Fibroblast of mammary gland (primary cell): Measurements from ENCODE around the gene NTRK2.

Experiments
- DNase-seq: peaks from one replicate; pipeline ENCODE4 v3.0.0-alpha.2; 2010; ENCODE audit warnings: low read depth
- H3K4me3 ChIP-seq: 2 replicates; pipeline ENCODE4 v1.5.1; 2011; ENCODE audit warnings: low read depth, mild to moderate bottlenecking, low read length, moderate library complexity; ENCODE audit not compliant: control insufficient read depth
- TF ChIP-seq, protein P1 (sequence below): conservative IDR thresholded peaks from 2 replicates; pipeline ENCODE4 v1.5.1; 2011; ENCODE audit warnings: low read depth, low read length, inconsistent platforms; ENCODE audit not compliant: control insufficient read depth, insufficient read depth

The NTRK2 gene

DNA sequence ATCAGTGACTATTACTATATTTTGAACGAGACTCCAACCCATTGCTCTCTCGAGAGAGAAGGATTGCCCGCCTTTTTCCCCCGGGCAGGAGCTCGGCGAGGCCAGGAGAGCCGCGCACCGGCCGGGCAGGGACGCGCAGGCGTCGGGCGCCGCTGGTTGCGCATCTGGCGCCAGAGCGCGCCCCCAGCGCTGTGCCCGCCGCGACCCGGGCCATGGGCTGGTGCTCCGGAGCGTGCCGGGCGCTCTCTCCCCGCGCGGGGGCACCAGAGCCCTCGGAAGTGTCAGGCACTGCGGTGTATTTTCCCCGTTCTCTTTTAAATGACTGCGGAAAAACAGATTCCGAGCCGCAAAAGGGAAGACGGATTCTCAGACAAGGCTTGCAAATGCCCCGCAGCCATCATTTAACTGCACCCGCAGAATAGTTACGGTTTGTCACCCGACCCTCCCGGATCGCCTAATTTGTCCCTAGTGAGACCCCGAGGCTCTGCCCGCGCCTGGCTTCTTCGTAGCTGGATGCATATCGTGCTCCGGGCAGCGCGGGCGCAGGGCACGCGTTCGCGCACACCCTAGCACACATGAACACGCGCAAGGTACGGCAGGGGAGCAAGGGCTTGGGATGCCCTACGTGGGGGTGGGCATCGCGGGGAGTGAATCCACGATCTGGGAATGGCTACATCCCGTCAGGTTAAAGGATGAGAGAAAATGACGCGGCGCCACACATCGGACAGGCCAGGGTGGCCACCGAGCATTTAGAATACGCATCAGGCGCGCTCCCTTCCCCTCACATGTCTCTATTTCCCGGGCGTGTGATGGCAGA lies 1.1 kb upstream of the NTRK2 start:
- peak overlapping the region; percentile 7 for H3K4me3 ChIP-seq
- peak; percentile 36 for DNase-seq
- TF ChIP-seq, protein P1, sequence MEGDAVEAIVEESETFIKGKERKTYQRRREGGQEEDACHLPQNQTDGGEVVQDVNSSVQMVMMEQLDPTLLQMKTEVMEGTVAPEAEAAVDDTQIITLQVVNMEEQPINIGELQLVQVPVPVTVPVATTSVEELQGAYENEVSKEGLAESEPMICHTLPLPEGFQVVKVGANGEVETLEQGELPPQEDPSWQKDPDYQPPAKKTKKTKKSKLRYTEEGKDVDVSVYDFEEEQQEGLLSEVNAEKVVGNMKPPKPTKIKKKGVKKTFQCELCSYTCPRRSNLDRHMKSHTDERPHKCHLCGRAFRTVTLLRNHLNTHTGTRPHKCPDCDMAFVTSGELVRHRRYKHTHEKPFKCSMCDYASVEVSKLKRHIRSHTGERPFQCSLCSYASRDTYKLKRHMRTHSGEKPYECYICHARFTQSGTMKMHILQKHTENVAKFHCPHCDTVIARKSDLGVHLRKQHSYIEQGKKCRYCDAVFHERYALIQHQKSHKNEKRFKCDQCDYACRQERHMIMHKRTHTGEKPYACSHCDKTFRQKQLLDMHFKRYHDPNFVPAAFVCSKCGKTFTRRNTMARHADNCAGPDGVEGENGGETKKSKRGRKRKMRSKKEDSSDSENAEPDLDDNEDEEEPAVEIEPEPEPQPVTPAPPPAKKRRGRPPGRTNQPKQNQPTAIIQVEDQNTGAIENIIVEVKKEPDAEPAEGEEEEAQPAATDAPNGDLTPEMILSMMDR: no peak

DNA sequence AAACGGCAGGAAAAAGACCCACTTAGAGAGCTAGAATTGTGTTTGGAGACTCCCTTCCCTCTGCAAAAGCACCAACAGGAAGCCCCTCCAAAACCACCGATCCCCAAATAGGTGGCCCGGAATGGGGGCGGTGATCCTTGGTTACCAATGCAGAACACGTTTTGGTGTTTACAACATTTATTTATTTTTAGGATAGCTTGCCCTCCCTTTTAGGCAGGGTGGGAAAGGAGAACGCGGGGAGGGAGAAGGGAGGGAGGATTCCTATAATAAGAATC lies 579 bp upstream of the NTRK2 start:
- no peak overlapping the region for H3K4me3 ChIP-seq
- TF ChIP-seq, protein P1: no peak
- DNase-seq: no peak

DNA sequence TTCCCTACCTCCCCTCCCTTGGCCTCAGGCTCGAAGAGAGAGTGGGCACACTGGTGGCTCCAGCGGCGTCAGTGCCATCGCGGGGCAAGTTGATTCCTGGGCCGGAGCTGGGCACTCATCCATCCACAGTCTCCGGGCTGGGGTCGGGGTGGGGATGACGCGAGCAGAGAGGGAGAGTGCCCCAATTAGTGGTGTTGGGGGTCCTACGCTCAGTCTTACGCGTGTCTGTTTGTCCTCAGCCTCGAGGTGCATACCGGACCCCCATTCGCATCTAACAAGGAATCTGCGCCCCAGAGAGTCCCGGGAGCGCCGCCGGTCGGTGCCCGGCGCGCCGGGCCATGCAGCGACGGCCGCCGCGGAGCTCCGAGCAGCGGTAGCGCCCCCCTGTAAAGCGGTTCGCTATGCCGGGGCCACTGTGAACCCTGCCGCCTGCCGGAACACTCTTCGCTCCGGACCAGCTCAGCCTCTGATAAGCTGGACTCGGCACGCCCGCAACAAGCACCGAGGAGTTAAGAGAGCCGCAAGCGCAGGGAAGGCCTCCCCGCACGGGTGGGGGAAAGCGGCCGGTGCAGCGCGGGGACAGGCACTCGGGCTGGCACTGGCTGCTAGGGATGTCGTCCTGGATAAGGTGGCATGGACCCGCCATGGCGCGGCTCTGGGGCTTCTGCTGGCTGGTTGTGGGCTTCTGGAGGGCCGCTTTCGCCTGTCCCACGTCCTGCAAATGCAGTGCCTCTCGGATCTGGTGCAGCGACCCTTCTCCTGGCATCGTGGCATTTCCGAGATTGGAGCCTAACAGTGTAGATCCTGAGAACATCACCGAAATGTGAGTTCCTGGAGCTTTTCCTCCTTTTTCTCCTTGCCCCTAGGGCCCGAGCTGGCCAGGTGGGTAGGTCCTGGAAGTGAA lies 861 bp downstream of the NTRK2 start:
- DNase-seq: no peak
- TF ChIP-seq, protein P1: no peak
- H3K4me3 ChIP-seq: no peak overlapping the region

DNA sequence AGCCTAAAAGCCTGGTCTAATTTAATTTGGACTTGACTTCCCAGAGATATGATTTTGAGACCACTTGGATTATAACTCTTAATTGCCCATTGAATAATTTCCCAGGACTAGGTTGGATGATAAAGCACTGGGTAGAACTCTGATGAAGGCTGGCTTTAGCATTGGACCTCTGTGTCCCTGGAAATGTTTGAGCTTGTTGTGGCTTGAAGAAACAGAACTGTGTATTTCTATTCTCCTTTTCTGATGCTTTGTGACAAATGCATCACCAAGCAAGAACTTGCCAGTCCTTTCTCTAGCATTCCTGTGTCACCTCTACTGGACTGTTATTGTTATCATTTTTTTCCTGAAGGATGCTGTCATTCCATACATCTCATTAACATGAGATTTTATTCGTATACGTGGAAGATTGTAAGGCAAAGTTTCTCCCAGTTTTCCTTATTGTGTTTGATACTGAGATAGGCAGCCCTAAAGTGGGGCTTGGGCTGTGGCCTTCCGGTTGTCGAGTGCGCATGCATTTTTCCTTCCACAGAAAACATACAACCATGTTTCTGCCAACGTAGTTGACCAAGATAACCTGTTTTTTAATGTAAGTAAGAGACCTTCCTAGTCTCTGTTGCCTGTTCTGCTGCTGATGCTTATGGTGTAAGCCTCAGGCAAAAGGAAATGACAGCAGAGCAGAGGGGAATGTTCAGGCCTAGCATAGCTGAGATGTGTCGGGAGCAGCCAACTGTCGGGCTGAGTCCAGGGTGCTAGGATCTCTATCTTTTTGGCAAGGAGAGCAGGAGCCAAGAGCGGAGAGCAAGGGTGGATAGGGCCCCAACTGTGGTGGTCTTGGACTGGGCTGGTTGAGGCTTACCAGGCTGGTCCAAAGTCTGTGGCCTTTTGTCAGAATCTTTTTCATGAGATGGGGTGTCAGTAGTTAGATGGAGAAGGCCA lies 2.3 kb downstream of the NTRK2 start:
- TF ChIP-seq, protein P1: no peak
- no peak for DNase-seq
- no peak overlapping the region for H3K4me3 ChIP-seq

DNA sequence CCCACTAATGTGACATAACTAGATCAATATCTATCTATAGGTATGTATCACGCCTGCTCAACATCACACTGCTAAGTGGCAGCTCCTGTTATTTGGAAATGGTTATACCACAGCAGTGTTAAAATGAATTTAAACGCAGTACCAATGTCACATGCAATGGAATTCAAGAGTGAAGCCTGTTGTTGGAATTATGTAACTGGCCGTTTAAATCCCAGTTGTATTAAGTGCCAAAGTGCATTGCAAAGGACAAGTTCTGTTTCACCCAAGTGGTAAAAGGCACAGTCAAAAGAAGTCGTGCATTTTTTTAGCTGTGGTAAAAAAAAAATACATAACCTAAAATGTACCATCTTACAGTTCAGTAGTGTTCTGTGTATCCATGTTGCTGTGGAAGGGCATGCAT lies 4.3 kb downstream of the NTRK2 start:
- TF ChIP-seq, protein P1: no peak
- no peak for DNase-seq
- no peak overlapping the region for H3K4me3 ChIP-seq

DNA sequence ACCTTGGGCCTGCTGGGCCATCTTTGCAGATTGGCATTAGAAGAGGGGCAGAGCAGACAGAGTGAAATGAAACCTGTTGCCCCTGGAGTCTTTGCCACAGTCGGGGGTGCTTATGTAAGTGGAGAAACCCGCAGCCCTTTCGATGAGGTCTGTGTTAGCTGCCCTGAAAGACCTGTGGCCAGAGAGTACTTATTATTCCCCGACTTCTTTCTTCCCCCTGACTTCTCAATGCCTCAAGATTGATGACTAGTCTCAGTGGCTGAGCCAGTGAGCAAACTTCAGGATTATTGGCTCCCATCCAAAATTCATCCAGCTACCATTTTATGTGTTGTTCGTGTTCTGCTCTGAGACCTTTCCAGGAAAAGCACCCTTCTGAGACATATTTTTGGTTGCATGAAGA lies 7.6 kb downstream of the NTRK2 start:
- H3K4me3 ChIP-seq: no peak overlapping the region
- no peak for DNase-seq
- TF ChIP-seq, protein P1: no peak
